HCT116 (cell line): ENCODE measurements around the gene CCDC106. TPM values are rescaled to one million over a fixed set of nuclear protein-coding genes. Genes with fewer than 3 reads are reported as not detected.

ENCODE experiments used
- ATAC-seq: fragments of 200-7000 bp; cut with Tn5 transposase; 2 replicates; pipeline ENCODE4 v1.9.1; 2020; ENCODE audit warnings: mild to moderate bottlenecking, moderate library complexity
- BruUV-seq: library from RNA; stranded (reverse); fragments of 400-500 nt; replicated peaks from 2 replicates; lab custom pipeline; 2021; lab: Mats Ljungman, UMichigan
- CTCF ChIA-PET: fragments of 300-600 bp; sonication (Branson Sonifier 250); formaldehyde crosslinking; loops from one replicate; lab custom pipeline; 2021; ENCODE audit warnings: antibody characterized with exemption; lab: Charles Lee
- POLR2A ChIA-PET: fragments of 300-600, 350-600 bp; sonication (Branson Sonifier 250); formaldehyde crosslinking; loops from one replicate; lab custom pipeline; 2021; ENCODE audit warnings: antibody characterized with exemption; lab: Charles Lee
- RAD21 ChIA-PET, 2 experiments: fragments of 300-600 bp; sonication (Branson Sonifier 250); formaldehyde crosslinking; loops; one replicate each; lab custom pipeline; 2023; ENCODE audit warnings: low total read pairs in 2 of 2; ENCODE audit not compliant: uncharacterized antibody in 2 of 2, unreplicated experiment in 2 of 2, low non-redundant PET in 1 of 2; lab: Charles Lee
- DNase-seq: peaks from one replicate; pipeline ENCODE4 v3.0.0-alpha.2; 2010; ENCODE audit warnings: low read depth, low spot score
- H2AFZ ChIP-seq: fragments of 200-600 bp; shearing (Covaris generic), sonication (generic); 2 replicates; pipeline ENCODE4 v1.6.1; 2017; ENCODE audit warnings: low read depth, mixed run types, mixed read lengths, antibody characterized with exemption, low read length; ENCODE audit not compliant: poor library complexity, severe bottlenecking
- H3K27ac ChIP-seq: 2 replicates; pipeline ENCODE4 v1.5.1; 2012; ENCODE audit warnings: low read depth, low read length
- H3K27me3 ChIP-seq: fragments of 200-600 bp; sonication (generic); 2 replicates; pipeline ENCODE4 v1.6.1; 2016; ENCODE audit warnings: mixed run types, low read length, mixed read lengths; ENCODE audit not compliant: insufficient read depth
- H3K36me3 ChIP-seq, 2 experiments: fragments of 200-500 bp in 1 of 2; fragments of 200-600 bp in 1 of 2; sonication (Bioruptor generic) in 1 of 2; sonication (generic) in 1 of 2; 2 replicates each; pipeline versions ENCODE4 v1.5.1 to v1.6.1; 2014 to 2016; ENCODE audit warnings: low read length in 2 of 2, inconsistent platforms in 1 of 2, mixed read lengths in 1 of 2, mixed run types in 1 of 2; ENCODE audit not compliant: insufficient read depth in 2 of 2, control insufficient read depth in 1 of 2
- H3K4me1 ChIP-seq, 2 experiments: fragments of 200-600 bp in 1 of 2; sonication (generic) in 1 of 2; 2 replicates each; pipeline versions ENCODE4 v1.5.1 to v1.6.1; 2012 to 2017; ENCODE audit warnings: low read length in 2 of 2, inconsistent platforms in 1 of 2, mild to moderate bottlenecking in 1 of 2, mixed read lengths in 1 of 2, mixed run types in 1 of 2, moderate library complexity in 1 of 2; ENCODE audit not compliant: insufficient read depth in 2 of 2, control insufficient read depth in 1 of 2
- H3K4me2 ChIP-seq: fragments of 200-600 bp; sonication (generic); 2 replicates; pipeline ENCODE4 v1.6.1; 2017; ENCODE audit warnings: mixed run types, low read length, mixed read lengths
- H3K4me3 ChIP-seq, 2 experiments: fragments of 200-600 bp in 1 of 2; sonication (generic) in 1 of 2; replicated peaks in 1 of 2; 2 replicates each; pipeline ENCODE4 v1.5.1; 2011 to 2016; ENCODE audit warnings: low read length in 2 of 2, control low read depth in 1 of 2, low read depth in 1 of 2, mild to moderate bottlenecking in 1 of 2, mixed read lengths in 1 of 2, mixed run types in 1 of 2
- H3K79me2 ChIP-seq: fragments of 200-600 bp; sonication (generic); 2 replicates; pipeline ENCODE4 v1.6.1; 2017; ENCODE audit warnings: mild to moderate bottlenecking, mixed run types, low read length, moderate library complexity, mixed read lengths; ENCODE audit not compliant: insufficient read depth
- H3K9ac ChIP-seq: fragments of 200-600 bp; sonication (generic); 2 replicates; pipeline ENCODE4 v1.6.1; 2016; ENCODE audit warnings: low read length, mixed read lengths
- H3K9me2 ChIP-seq: fragments of 200-600 bp; sonication (generic), shearing (Covaris generic); 2 replicates; pipeline ENCODE4 v1.6.1; 2017; ENCODE audit warnings: mixed run types, mild to moderate bottlenecking, moderate library complexity; ENCODE audit not compliant: insufficient read depth
- H3K9me3 ChIP-seq, 2 experiments: fragments of 200-500 bp in 1 of 2; fragments of 200-600 bp in 1 of 2; sonication (Bioruptor generic) in 1 of 2; sonication (generic) in 1 of 2; 2 replicates each; pipeline ENCODE4 v1.6.1; 2014 to 2017; ENCODE audit warnings: low read length in 2 of 2, mixed read lengths in 2 of 2, inconsistent platforms in 1 of 2, low read depth in 1 of 2, mild to moderate bottlenecking in 1 of 2, mixed run types in 1 of 2, moderate library complexity in 1 of 2; ENCODE audit not compliant: control insufficient read depth in 1 of 2, insufficient read depth in 1 of 2
- H4K20me1 ChIP-seq: fragments of 200-600 bp; sonication (generic), shearing (Covaris generic); 2 replicates; pipeline ENCODE4 v1.6.1; 2017; ENCODE audit warnings: mixed run types, mild to moderate bottlenecking, moderate library complexity; ENCODE audit not compliant: insufficient read depth
- CBX3 ChIP-seq: IDR thresholded peaks from 2 replicates; pipeline ENCODE4 v1.6.1; 2012; ENCODE audit warnings: low read depth
- CEBPB ChIP-seq: IDR thresholded peaks from 2 replicates; pipeline ENCODE4 v1.6.1; 2012; ENCODE audit warnings: low read depth
- EZH2 ChIP-seq: fragments of 200-600 bp; sonication (generic); IDR thresholded peaks from 2 replicates; pipeline ENCODE4 v1.6.1; 2017; ENCODE audit warnings: antibody characterized with exemption, mixed run types
- EZH2phosphoT487 ChIP-seq: fragments of 200-600 bp; IDR thresholded peaks from 2 replicates; pipeline ENCODE4 v1.6.1; 2018; ENCODE audit warnings: antibody characterized with exemption, borderline replicate concordance
- FOSL1 ChIP-seq: IDR thresholded peaks from 2 replicates; pipeline ENCODE4 v1.6.1; 2012; ENCODE audit warnings: low read depth
- JUND ChIP-seq: IDR thresholded peaks from 2 replicates; pipeline ENCODE4 v1.6.1; 2012
- MAX ChIP-seq: IDR thresholded peaks from 2 replicates; pipeline ENCODE4 v1.6.1; 2012
- POLR2A ChIP-seq: IDR thresholded peaks from 2 replicates; pipeline ENCODE4 v1.7.0; 2011; ENCODE audit warnings: borderline replicate concordance; ENCODE audit not compliant: insufficient read depth, insufficient read length; ENCODE audit errors: extremely low read depth
- RAD21 ChIP-seq: IDR thresholded peaks from 2 replicates; pipeline ENCODE4 v1.6.1; 2012; ENCODE audit warnings: low read depth, mild to moderate bottlenecking
- REST ChIP-seq: IDR thresholded peaks from 2 replicates; pipeline ENCODE4 v1.6.1; 2012; ENCODE audit warnings: low read depth
- SIN3A ChIP-seq: IDR thresholded peaks from 2 replicates; pipeline ENCODE4 v1.6.1; 2012; ENCODE audit warnings: low read depth
- SP1 ChIP-seq: IDR thresholded peaks from 2 replicates; pipeline ENCODE4 v1.6.1; 2012; ENCODE audit warnings: low read depth
- YY1 ChIP-seq: IDR thresholded peaks from 2 replicates; pipeline ENCODE4 v1.6.1; 2011; ENCODE audit warnings: low read length, low read depth, moderate library complexity, mild to moderate bottlenecking; ENCODE audit not compliant: insufficient replicate concordance; ENCODE audit errors: extremely low read depth
- ZFX ChIP-seq: fragments of 450-650 bp; IDR thresholded peaks from 2 replicates; pipeline ENCODE4 v1.6.1; 2017
- intact Hi-C: fragments of 100-400 bp; cut with micrococcal nuclease; formaldehyde crosslinking; loops from 2 replicates; pipeline ENCODE4 v1.10.0; 2022
- total RNA-seq: library from RNA; stranded (reverse); gene quantifications from one replicate; pipeline ENCODE4 v1.2.1, GENCODE V29; 2021; ENCODE audit not compliant: unreplicated experiment

Gene CCDC106
- total RNA-seq, 1 experiment from 2014 or later = 1.0 TPM

- TF ChIP-seq REST (no peak), RAD21 (no peak), EZH2phosphoT487 (no peak), MAX (no peak), CEBPB (no peak), CBX3 (no peak)
These were observed 2.7 kb downstream of the CCDC106 start (continued) for GRCh38 chr19:55650602-55651230.

GRCh38 chr19:55651236-55651635 is 3.2 kb downstream of the CCDC106 start:
- BruUV-seq = no TSS peak
- RAD21 ChIA-PET = no interaction called here
- Histone ChIP-seq H3K9me2 (no peaks in the 10 kb centered on the region), H3K79me2 (peaks cover 10% of the 10 kb centered on the region), H3K27me3 (no peaks in the 10 kb centered on the region), H3K4me1 (peaks cover 6 to 12% of the 10 kb centered on the region in 2 experiments; a peak in 3 of 4 replicates), H3K9me3 (no peaks in the 10 kb centered on the region), H3K9ac (no peak overlapping the region), H4K20me1 (no peaks in the 10 kb centered on the region), H3K4me3 (no peak overlapping the region), H3K27ac (no peak overlapping the region), H2AFZ (no peak overlapping the region), H3K4me2 (no peak overlapping the region), H3K36me3 (no peaks in the 10 kb centered on the region)
- DNase-seq (no peak), ATAC-seq (no peak)
- POLR2A ChIA-PET = no interaction called here
- CTCF ChIA-PET = no interaction called here
- no peak for TF ChIP-seq EZH2
- no peak for TF ChIP-seq CBX3
- TF ChIP-seq YY1 = no peak
- no peak for TF ChIP-seq SP1
- no peak for TF ChIP-seq CEBPB
- no peak for TF ChIP-seq FOSL1
- no peak for TF ChIP-seq SIN3A
- no peak for TF ChIP-seq JUND
- TF ChIP-seq ZFX = no peak
- no peak for TF ChIP-seq POLR2A
- no peak for TF ChIP-seq EZH2phosphoT487
- intact Hi-C loops = no loop called here
